A549 (cell line): ENCODE data around the gene BLCAP. TPM values are rescaled to one million over a fixed set of nuclear protein-coding genes. Genes with fewer than 3 reads are reported as not detected.

Experiments used
- ATAC-seq, 2 experiments: fragments of 200-7000 bp in 1 of 2; fragments of >200 bp in 1 of 2; cut with Nextera tagmentation in 1 of 2; cut with Tn5 transposase in 1 of 2; 3 replicates each; pipeline versions ENCODE4 v1.8.0 to v1.9.1; 2018 to 2020; ENCODE audit warnings: mild to moderate bottlenecking in 1 of 2, moderate library complexity in 1 of 2
- CTCF ChIA-PET: fragments of 300-600 bp; sonication (Branson Sonifier 250); formaldehyde crosslinking; extraction: SDS; loops from one replicate; lab custom pipeline; 2021; ENCODE audit warnings: antibody characterized with exemption, inconsistent platforms; lab: Yijun Ruan, JAX
- POLR2A ChIA-PET: fragments of 350-600 bp; formaldehyde crosslinking; extraction: SDS; loops from one replicate; lab custom pipeline; 2021; ENCODE audit warnings: antibody characterized with exemption, inconsistent platforms; lab: Yijun Ruan, JAX
- DNase-seq, 2 experiments: peaks; one replicate each; pipeline versions ENCODE4 v3.0.0 to v3.0.0-alpha.2; 2011 to 2016; ENCODE audit warnings: low read depth in 1 of 2, low spot score in 1 of 2
- FAIRE-seq: peaks from 2 replicates; lab custom pipeline; 2011; peaks lifted over from hg19 to GRCh38; lab: Jason Lieb, UNC
- H3K27ac ChIP-seq, 2 experiments: fragments of >200 bp; sonication (Bioruptor Twin); formaldehyde crosslinking; 3 replicates each; pipeline ENCODE4 v1.5.1; 2016 to 2017
- H3K4me1 ChIP-seq: fragments of >200 bp; sonication (Bioruptor Twin); formaldehyde crosslinking; 3 replicates; pipeline ENCODE4 v1.6.1; 2016
- H3K4me2 ChIP-seq: fragments of >200 bp; sonication (Bioruptor Twin); formaldehyde crosslinking; 3 replicates; pipeline ENCODE4 v1.6.1; 2016
- H3K4me3 ChIP-seq: fragments of >200 bp; sonication (Bioruptor Twin); formaldehyde crosslinking; 3 replicates; pipeline ENCODE4 v1.5.1; 2016
- H3K9me3 ChIP-seq: fragments of >200 bp; sonication (Bioruptor Twin); formaldehyde crosslinking; 3 replicates; pipeline ENCODE4 v1.6.1; 2016
- BHLHE40 ChIP-seq: IDR thresholded peaks from 2 replicates; pipeline ENCODE4 v1.6.1; 2012; ENCODE audit warnings: low read depth, low read length, inconsistent platforms
- CBX8 ChIP-seq: fragments of 200-600 bp; sonication (generic); IDR thresholded peaks from 2 replicates; pipeline ENCODE4 v1.6.1; 2016
- CHD2 ChIP-seq: fragments of 150-350 bp; IDR thresholded peaks from 2 replicates; pipeline ENCODE4 v1.6.1; 2014; ENCODE audit warnings: low read length; ENCODE audit not compliant: partially characterized antibody
- E2F6 ChIP-seq: IDR thresholded peaks from 2 replicates; pipeline ENCODE4 v1.6.1; 2012; ENCODE audit warnings: low read depth, borderline replicate concordance
- EHF ChIP-seq: fragments of 250-450 bp; sonication (Bioruptor Pico); IDR thresholded peaks from 2 replicates; pipeline ENCODE4 v1.5.0; 2020; ENCODE audit warnings: mild to moderate bottlenecking
- EHMT2 ChIP-seq: fragments of 200-600 bp; sonication (generic); IDR thresholded peaks from 2 replicates; pipeline ENCODE4 v1.6.1; 2016; ENCODE audit warnings: antibody characterized with exemption, low read depth, mild to moderate bottlenecking, moderate library complexity
- FOSB ChIP-seq: fragments of 250-450 bp; sonication (Bioruptor Pico); IDR thresholded peaks from 2 replicates; pipeline ENCODE4 v1.5.0; 2020; ENCODE audit warnings: mild to moderate bottlenecking, moderate library complexity
- FOXS1 ChIP-seq: fragments of 250-450 bp; sonication (Bioruptor Pico); IDR thresholded peaks from 2 replicates; pipeline ENCODE4 v1.5.0; 2020; ENCODE audit warnings: mild to moderate bottlenecking, moderate library complexity
- HOXB5 ChIP-seq: fragments of 250-450 bp; sonication (Bioruptor Pico); IDR thresholded peaks from 2 replicates; pipeline ENCODE4 v1.5.0; 2020; ENCODE audit warnings: mild to moderate bottlenecking, moderate library complexity
- JUNB ChIP-seq: fragments of >200 bp; sonication (Bioruptor Twin); formaldehyde crosslinking; IDR thresholded peaks from 2 replicates; pipeline ENCODE4 v1.6.1; 2016
- MYC ChIP-seq: IDR thresholded peaks from 2 replicates; pipeline ENCODE4 v1.6.1; 2012; ENCODE audit warnings: mild to moderate bottlenecking, inconsistent platforms, low read length, improper control_type of control experiment, borderline replicate concordance
- NPAS2 ChIP-seq: fragments of 250-450 bp; sonication (Bioruptor Pico); IDR thresholded peaks from 2 replicates; pipeline ENCODE4 v1.8.0; 2022; ENCODE audit warnings: mild to moderate bottlenecking, moderate library complexity, borderline replicate concordance
- PHF8 ChIP-seq: fragments of 200-600 bp; sonication (generic); IDR thresholded peaks from 2 replicates; pipeline ENCODE4 v1.6.1; 2016; ENCODE audit warnings: low read depth, mild to moderate bottlenecking, antibody characterized with exemption, moderate library complexity, borderline replicate concordance
- RCOR1 ChIP-seq: fragments of 150-350 bp; IDR thresholded peaks from 2 replicates; pipeline ENCODE4 v1.6.1; 2014; ENCODE audit warnings: antibody characterized with exemption, low read length, low read depth
- REST ChIP-seq: fragments of 200-600 bp; sonication (generic); IDR thresholded peaks from 2 replicates; pipeline ENCODE4 v1.6.1; 2016; ENCODE audit warnings: antibody characterized with exemption, mild to moderate bottlenecking, moderate library complexity
- SMC3 ChIP-seq: fragments of >200 bp; sonication (Bioruptor Twin); formaldehyde crosslinking; IDR thresholded peaks from 3 replicates; pipeline ENCODE4 v1.6.1; 2018; ENCODE audit warnings: inconsistent platforms
- TP53 ChIP-seq: fragments of 250-450 bp; sonication (Bioruptor Pico); IDR thresholded peaks from 2 replicates; pipeline ENCODE4 v1.5.0; 2021; ENCODE audit warnings: mild to moderate bottlenecking, moderate library complexity
- ZC3H11A ChIP-seq: fragments of 450-650 bp; IDR thresholded peaks from 2 replicates; pipeline ENCODE4 v1.6.1; 2014; ENCODE audit warnings: antibody characterized with exemption, mild to moderate bottlenecking
- ZNF302 ChIP-seq: fragments of 250-450 bp; sonication (Bioruptor Pico); IDR thresholded peaks from 2 replicates; pipeline ENCODE4 v1.9.0; 2021; ENCODE audit warnings: inconsistent platforms, mild to moderate bottlenecking, moderate library complexity
- WGBS: methylation state at CpG from one replicate; pipeline ENCODE4 v1.1.6; 2017; ENCODE audit errors: missing lambda C conversion rate; 5-methylcytosine and 5-hydroxymethylcytosine counted together
- polyA plus RNA-seq, 4 experiments: library from polyadenylated mRNA; depleted of rRNA in 3 of 4; stranded (reverse); fragments of >200 nt; fragmentation: RNase III in 1 of 4; extraction: RNeasy Plus Mini Kit Qiagen cat#74134 plus additional on column Dnase treatment in 1 of 4; gene quantifications; 2 replicates in 3 of 4; 3 replicates in 1 of 4; pipeline ENCODE4 v1.2.3, GENCODE V29; 2011 to 2017
- TF ChIP-seq, protein P1 (sequence below): fragments of 250-450 bp; sonication (Bioruptor Pico); IDR thresholded peaks from 2 replicates; pipeline ENCODE4 v1.5.0; 2020; ENCODE audit warnings: low read depth, mild to moderate bottlenecking, moderate library complexity

Gene BLCAP
- polyA plus RNA-seq, 2 of the 4 experiments (the other 2 are of a cell fraction), result 30.3 to 49.0 TPM

DNA sequence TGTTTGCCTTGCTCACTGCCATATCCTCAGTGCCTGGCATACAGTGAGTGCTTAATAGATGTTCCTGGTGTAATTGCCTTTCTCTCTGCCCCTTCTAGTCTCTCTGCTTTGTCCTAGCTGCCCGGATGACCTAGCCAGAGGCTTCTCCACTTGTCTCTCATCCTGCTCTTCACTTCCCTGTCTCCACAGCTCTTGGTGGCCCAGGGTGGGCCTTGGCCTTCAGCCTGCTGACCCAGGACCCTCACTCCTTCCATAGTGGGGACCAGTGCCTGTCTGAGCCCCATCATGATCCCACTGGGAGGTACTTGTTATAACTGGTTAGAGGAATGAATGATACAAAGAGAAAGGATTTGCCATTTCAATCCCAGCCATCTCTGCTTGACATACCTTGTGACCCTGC lies 49.2 kb upstream of the BLCAP start (continued):
- TF ChIP-seq BHLHE40, result no peak
- TF ChIP-seq NPAS2 (CRISPR knock-in tag), result no peak
- TF ChIP-seq FOSB (CRISPR knock-in tag), result no peak

GRCh38 chr20:37575884-37576283 lies 48.2 kb upstream of the BLCAP start:
- no peak for FAIRE-seq
- H3K4me2 ChIP-seq, result no peak overlapping the region
- TF ChIP-seq HOXB5 (CRISPR knock-in tag) (no peak), FOXS1 (no peak), SMC3 (no peak), EHMT2 (no peak), ZC3H11A (no peak), MYC (no peak), REST (no peak), PHF8 (no peak), JUNB (no peak), CBX8 (no peak)
- TF ChIP-seq, protein P1, sequence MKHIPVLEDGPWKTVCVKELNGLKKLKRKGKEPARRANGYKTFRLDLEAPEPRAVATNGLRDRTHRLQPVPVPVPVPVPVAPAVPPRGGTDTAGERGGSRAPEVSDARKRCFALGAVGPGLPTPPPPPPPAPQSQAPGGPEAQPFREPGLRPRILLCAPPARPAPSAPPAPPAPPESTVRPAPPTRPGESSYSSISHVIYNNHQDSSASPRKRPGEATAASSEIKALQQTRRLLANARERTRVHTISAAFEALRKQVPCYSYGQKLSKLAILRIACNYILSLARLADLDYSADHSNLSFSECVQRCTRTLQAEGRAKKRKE (CRISPR knock-in tag), result no peak
- no peak for DNase-seq
- POLR2A ChIA-PET, result no interaction called here
- no peaks in the 10 kb centered on the region for H3K9me3 ChIP-seq
- H3K4me1 ChIP-seq, result no peaks in the 10 kb centered on the region
- ATAC-seq, result 0 out of 6 replicates have a peak, but pooled peaks have one; percentile 23 to 26
- CTCF ChIA-PET, result interaction anchor here (0.7 to 5.1 kb wide), 2 partner anchors 12 to 668 kb away, joined by 3 to 42 read pairs; no protein-coding TSS in a partner anchor
- 29% methylated on average over 1 of the region's 1 CpG for WGBS
- H3K27ac ChIP-seq, result no peak overlapping the region
- H3K4me3 ChIP-seq, result no peak overlapping the region

DNA sequence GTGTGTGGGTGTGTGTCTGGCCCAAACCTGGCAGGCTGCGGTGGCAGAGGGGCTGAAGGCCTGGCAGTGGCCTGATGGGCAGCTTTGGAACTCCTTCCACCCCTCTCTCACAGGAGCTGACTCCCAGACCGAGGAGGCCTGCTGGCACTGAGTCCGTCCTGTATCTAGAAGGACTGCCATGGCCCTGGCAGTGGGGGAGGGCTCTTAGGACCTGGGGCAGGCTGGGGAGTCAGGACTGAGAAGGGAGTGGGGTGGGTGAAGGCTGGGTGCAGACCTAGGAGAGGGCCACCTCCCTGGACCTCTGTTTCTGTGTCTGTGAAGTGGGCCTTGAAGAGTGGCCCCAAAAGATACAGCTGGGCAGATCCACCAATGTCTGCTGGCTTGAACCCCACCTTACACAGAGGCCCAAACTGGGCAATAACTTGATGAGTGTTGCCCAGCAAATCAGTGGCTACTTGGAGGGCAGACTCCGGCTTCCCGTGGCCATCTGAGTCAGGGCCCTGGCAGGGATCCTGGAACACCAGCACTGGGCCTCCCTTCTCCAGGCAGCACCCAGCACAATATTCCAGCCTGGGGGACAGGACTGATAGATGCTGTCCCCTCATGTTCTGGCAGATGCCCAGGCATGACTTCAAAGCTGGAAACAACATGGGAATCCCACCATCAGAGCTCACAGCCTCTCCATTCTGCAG lies 46.7 kb upstream of the BLCAP start:
- ChIA-PET POLR2A (no interaction called here), CTCF (interaction anchor here (0.6 to 5.1 kb wide), 4 partner anchors 10 to 381 kb away, joined by 3 to 42 read pairs (median 4); no protein-coding TSS in a partner anchor)
- ATAC-seq (no peak), FAIRE-seq (no peak), DNase-seq (no peak)
- WGBS, result 41% methylated on average over 4 of the region's 5 CpGs
- Histone ChIP-seq H3K27ac (no peak overlapping the region), H3K4me1 (no peaks in the 10 kb centered on the region), H3K9me3 (no peaks in the 10 kb centered on the region), H3K4me3 (no peak overlapping the region), H3K4me2 (no peak overlapping the region)
- no peak for TF ChIP-seq RCOR1
- TF ChIP-seq TP53 (CRISPR knock-in tag), result no peak
- no peak for TF ChIP-seq E2F6
- no peak for TF ChIP-seq CHD2
- no peak for TF ChIP-seq EHMT2
- no peak for TF ChIP-seq ZNF302 (CRISPR knock-in tag)
- TF ChIP-seq EHF (CRISPR knock-in tag), result no peak
- no peak for TF ChIP-seq NPAS2 (CRISPR knock-in tag)
